Tibial artery (tissue), 4 donors: Measurements from ENCODE around the gene LYPD6.

Source experiments
- DNase-seq, 2 donors: peaks; one replicate each; pipeline ENCODE4 v3.0.0-alpha.2; 2019
- H3K27ac ChIP-seq, 2 donors: fragments of 200-600 bp; sonication (generic) in 1 of 2; 1 replicate in 1 of 2; 2 replicates in 1 of 2; pipeline ENCODE4 v1.5.1; 2018 to 2019; ENCODE audit warnings: mild to moderate bottlenecking in 1 of 2
- H3K27me3 ChIP-seq, 2 donors: fragments of 200-600 bp; sonication (generic) in 1 of 2; one replicate each; pipeline versions ENCODE4 v1.5.1 to v1.6.0; 2016 to 2019
- H3K36me3 ChIP-seq, 3 donors: fragments of 200-600 bp; sonication (generic) in 2 of 3; one replicate each; pipeline ENCODE4 v1.5.1; 2016 to 2019; ENCODE audit warnings: mild to moderate bottlenecking in 2 of 3
- H3K4me1 ChIP-seq, 4 donors: fragments of 200-600 bp; sonication (generic) in 2 of 4; 1 replicate in 3 of 4; 2 replicates in 1 of 4; pipeline ENCODE4 v1.5.1; 2016 to 2019
- H3K4me3 ChIP-seq, 2 donors: fragments of 200-600 bp; sonication (generic) in 1 of 2; 1 replicate in 1 of 2; 2 replicates in 1 of 2; pipeline ENCODE4 v1.5.1; 2018 to 2019; ENCODE audit warnings: mild to moderate bottlenecking in 2 of 2
- H3K9me3 ChIP-seq, 3 donors: fragments of 200-600 bp; sonication (generic) in 1 of 3; one replicate each; pipeline ENCODE4 v1.5.1; 2016 to 2019
- intact Hi-C: fragments of 100-400 bp; cut with DNase I; formaldehyde crosslinking; loops from one replicate; pipeline ENCODE4 v1.15.0; 2023; ENCODE audit warnings: low total_unique reads
- TF ChIP-seq, protein P1 (sequence below), 2 experiments: fragments of 200-600 bp in 1 of 2; fragments of 450-650 bp in 1 of 2; IDR thresholded peaks; one replicate each; pipeline ENCODE4 v1.5.1; 2017 to 2019; ENCODE audit warnings: antibody characterized with exemption in 2 of 2, mild to moderate bottlenecking in 1 of 2, moderate library complexity in 1 of 2

LYPD6 gene

DNA sequence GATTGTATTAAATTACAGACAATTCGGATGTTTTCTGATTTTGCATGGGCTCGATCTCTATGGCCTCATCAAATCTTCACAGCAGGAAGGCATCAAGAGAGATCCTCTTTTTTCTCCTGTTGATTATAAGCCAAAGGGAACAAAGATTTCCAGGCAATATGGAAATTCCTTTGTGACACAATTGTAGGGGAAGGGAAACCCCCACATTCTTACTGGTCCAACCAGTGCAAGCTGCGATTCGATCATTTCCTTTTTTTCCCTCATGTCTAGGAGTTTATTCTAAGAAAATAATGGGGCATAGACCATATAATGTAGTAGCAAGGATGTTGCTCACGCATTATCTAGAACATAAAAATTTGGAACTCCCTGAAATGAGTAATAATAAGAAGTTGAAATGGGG lies 87.7 kb downstream of the LYPD6 start:
- no peaks in the 10 kb centered on the region for H3K36me3 ChIP-seq
- intact Hi-C loops, result no loop called here
- no peaks in the 10 kb centered on the region for H3K9me3 ChIP-seq
- H3K4me1 ChIP-seq, result no peaks in the 10 kb centered on the region
- no peak overlapping the region for H3K27ac ChIP-seq
- H3K27me3 ChIP-seq, result no peaks in the 10 kb centered on the region
- H3K4me3 ChIP-seq, result no peak overlapping the region
- no peak for DNase-seq
- TF ChIP-seq, protein P1, sequence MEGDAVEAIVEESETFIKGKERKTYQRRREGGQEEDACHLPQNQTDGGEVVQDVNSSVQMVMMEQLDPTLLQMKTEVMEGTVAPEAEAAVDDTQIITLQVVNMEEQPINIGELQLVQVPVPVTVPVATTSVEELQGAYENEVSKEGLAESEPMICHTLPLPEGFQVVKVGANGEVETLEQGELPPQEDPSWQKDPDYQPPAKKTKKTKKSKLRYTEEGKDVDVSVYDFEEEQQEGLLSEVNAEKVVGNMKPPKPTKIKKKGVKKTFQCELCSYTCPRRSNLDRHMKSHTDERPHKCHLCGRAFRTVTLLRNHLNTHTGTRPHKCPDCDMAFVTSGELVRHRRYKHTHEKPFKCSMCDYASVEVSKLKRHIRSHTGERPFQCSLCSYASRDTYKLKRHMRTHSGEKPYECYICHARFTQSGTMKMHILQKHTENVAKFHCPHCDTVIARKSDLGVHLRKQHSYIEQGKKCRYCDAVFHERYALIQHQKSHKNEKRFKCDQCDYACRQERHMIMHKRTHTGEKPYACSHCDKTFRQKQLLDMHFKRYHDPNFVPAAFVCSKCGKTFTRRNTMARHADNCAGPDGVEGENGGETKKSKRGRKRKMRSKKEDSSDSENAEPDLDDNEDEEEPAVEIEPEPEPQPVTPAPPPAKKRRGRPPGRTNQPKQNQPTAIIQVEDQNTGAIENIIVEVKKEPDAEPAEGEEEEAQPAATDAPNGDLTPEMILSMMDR (IDR thresholded peaks at IDR 0.05), result no peak

- intact Hi-C loops, result no loop called here
- no peak for DNase-seq
- H3K27ac ChIP-seq, result no peak overlapping the region
Measured at GRCh38 chr2:149420053-149420963, 89.9 kb downstream of the LYPD6 start.

GRCh38 chr2:149421791-149422190 lies 91.4 kb downstream of the LYPD6 start:
- H3K27me3 ChIP-seq, result no peaks in the 10 kb centered on the region
- H3K4me1 ChIP-seq, result no peaks in the 10 kb centered on the region
- H3K4me3 ChIP-seq, result no peak overlapping the region
- H3K9me3 ChIP-seq, result no peaks in the 10 kb centered on the region
- H3K36me3 ChIP-seq, result no peaks in the 10 kb centered on the region
- intact Hi-C loops, result no loop called here
- no peak overlapping the region for H3K27ac ChIP-seq
- TF ChIP-seq, protein P1 (IDR thresholded peaks at IDR 0.05), result no peak
- DNase-seq, result no peak

More at GRCh38 chr2:149420053-149420963, 89.9 kb downstream of the LYPD6 start:
- H3K36me3 ChIP-seq, result no peaks in the 10 kb centered on the region
- no peaks in the 10 kb centered on the region for H3K9me3 ChIP-seq
- H3K27me3 ChIP-seq, result no peaks in the 10 kb centered on the region
- H3K4me1 ChIP-seq, result no peaks in the 10 kb centered on the region
- TF ChIP-seq, protein P1 (IDR thresholded peaks at IDR 0.05), result no peak
- no peak overlapping the region for H3K4me3 ChIP-seq

- no peaks in the 10 kb centered on the region for H3K4me1 ChIP-seq
- no peaks in the 10 kb centered on the region for H3K36me3 ChIP-seq
- DNase-seq, result no peak
- no peaks in the 10 kb centered on the region for H3K27me3 ChIP-seq
- no peaks in the 10 kb centered on the region for H3K9me3 ChIP-seq
- no peak overlapping the region for H3K27ac ChIP-seq
- intact Hi-C loops, result no loop called here
- TF ChIP-seq, protein P1 (IDR thresholded peaks at IDR 0.05), result no peak
- no peak overlapping the region for H3K4me3 ChIP-seq
Measured at GRCh38 chr2:149422337-149422990, 92.1 kb downstream of the LYPD6 start.

DNA sequence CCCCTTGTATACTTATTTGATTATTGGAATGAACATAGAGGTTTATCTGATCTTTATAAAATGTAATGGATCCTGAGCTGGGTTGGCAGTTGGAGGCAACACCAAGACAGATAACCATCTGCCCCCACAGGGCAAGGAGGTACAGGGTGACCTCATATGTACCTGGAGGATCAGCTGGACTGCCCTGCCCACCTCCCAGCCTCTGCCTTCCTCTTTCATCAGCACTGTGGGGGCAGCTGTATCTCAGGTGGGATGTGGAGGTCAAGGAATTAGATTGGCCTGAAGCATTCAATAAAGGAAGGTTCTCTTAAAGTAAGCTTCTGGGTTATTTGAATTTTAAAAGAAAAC lies 92.6 kb downstream of the LYPD6 start:
- Histone ChIP-seq H3K27ac (no peak overlapping the region), H3K4me3 (no peak overlapping the region), H3K27me3 (no peaks in the 10 kb centered on the region), H3K9me3 (no peaks in the 10 kb centered on the region), H3K4me1 (no peaks in the 10 kb centered on the region), H3K36me3 (no peaks in the 10 kb centered on the region)
- TF ChIP-seq, protein P1 (IDR thresholded peaks at IDR 0.05), result no peak
- intact Hi-C loops, result no loop called here
- no peak for DNase-seq
